A549 (cell line): ENCODE data around the gene DPM3. TPM values are rescaled to one million over a fixed set of nuclear protein-coding genes. Genes with fewer than 3 reads are reported as not detected.

Experiments
- ATAC-seq, 2 experiments: fragments of 200-7000 bp in 1 of 2; fragments of >200 bp in 1 of 2; cut with Nextera tagmentation in 1 of 2; cut with Tn5 transposase in 1 of 2; 3 replicates each; pipeline versions ENCODE4 v1.8.0 to v1.9.1; 2018 to 2020; ENCODE audit warnings: mild to moderate bottlenecking in 1 of 2, moderate library complexity in 1 of 2
- CTCF ChIA-PET: fragments of 300-600 bp; sonication (Branson Sonifier 250); formaldehyde crosslinking; extraction: SDS; loops from one replicate; lab custom pipeline; 2021; ENCODE audit warnings: antibody characterized with exemption, inconsistent platforms; lab: Yijun Ruan, JAX
- POLR2A ChIA-PET: fragments of 350-600 bp; formaldehyde crosslinking; extraction: SDS; loops from one replicate; lab custom pipeline; 2021; ENCODE audit warnings: antibody characterized with exemption, inconsistent platforms; lab: Yijun Ruan, JAX
- DNase-seq, 2 experiments: peaks; one replicate each; pipeline versions ENCODE4 v3.0.0 to v3.0.0-alpha.2; 2011 to 2016; ENCODE audit warnings: low read depth in 1 of 2, low spot score in 1 of 2
- FAIRE-seq: peaks from 2 replicates; lab custom pipeline; 2011; peaks lifted over from hg19 to GRCh38; lab: Jason Lieb, UNC
- H3K27ac ChIP-seq, 2 experiments: fragments of >200 bp; sonication (Bioruptor Twin); formaldehyde crosslinking; 3 replicates each; pipeline ENCODE4 v1.5.1; 2016 to 2017
- H3K4me1 ChIP-seq: fragments of >200 bp; sonication (Bioruptor Twin); formaldehyde crosslinking; 3 replicates; pipeline ENCODE4 v1.6.1; 2016
- H3K4me2 ChIP-seq: fragments of >200 bp; sonication (Bioruptor Twin); formaldehyde crosslinking; 3 replicates; pipeline ENCODE4 v1.6.1; 2016
- H3K4me3 ChIP-seq: fragments of >200 bp; sonication (Bioruptor Twin); formaldehyde crosslinking; 3 replicates; pipeline ENCODE4 v1.5.1; 2016
- H3K9me3 ChIP-seq: fragments of >200 bp; sonication (Bioruptor Twin); formaldehyde crosslinking; 3 replicates; pipeline ENCODE4 v1.6.1; 2016
- BHLHE40 ChIP-seq: IDR thresholded peaks from 2 replicates; pipeline ENCODE4 v1.6.1; 2012; ENCODE audit warnings: low read depth, low read length, inconsistent platforms
- CEBPB ChIP-seq, 2 experiments: fragments of >200 bp in 1 of 2; sonication (Bioruptor Twin) in 1 of 2; formaldehyde crosslinking in 1 of 2; IDR thresholded peaks; 2 replicates each; pipeline ENCODE4 v1.6.1; 2012 to 2016
- CHD2 ChIP-seq: fragments of 150-350 bp; IDR thresholded peaks from 2 replicates; pipeline ENCODE4 v1.6.1; 2014; ENCODE audit warnings: low read length; ENCODE audit not compliant: partially characterized antibody
- CHD4 ChIP-seq: fragments of 200-600 bp; sonication (generic); IDR thresholded peaks from 2 replicates; pipeline ENCODE4 v1.6.1; 2016; ENCODE audit warnings: antibody characterized with exemption, mild to moderate bottlenecking, borderline replicate concordance
- FOSL2 ChIP-seq, 2 experiments: fragments of 450-650 bp in 1 of 2; fragments of >200 bp in 1 of 2; sonication (Bioruptor Twin) in 1 of 2; formaldehyde crosslinking; IDR thresholded peaks; 2 replicates each; pipeline versions ENCODE4 v1.5.0 to v1.6.1; 2016 to 2020; ENCODE audit warnings: mild to moderate bottlenecking in 1 of 2, moderate library complexity in 1 of 2
- HEYL ChIP-seq: fragments of 250-450 bp; sonication (Bioruptor Pico); IDR thresholded peaks from 2 replicates; pipeline ENCODE4 v1.8.0; 2021; ENCODE audit warnings: mild to moderate bottlenecking, moderate library complexity
- HOXB13 ChIP-seq: fragments of 250-450 bp; sonication (Bioruptor Pico); IDR thresholded peaks from 2 replicates; pipeline ENCODE4 v1.5.0; 2020; ENCODE audit warnings: low read depth, mild to moderate bottlenecking, moderate library complexity
- HOXB5 ChIP-seq: fragments of 250-450 bp; sonication (Bioruptor Pico); IDR thresholded peaks from 2 replicates; pipeline ENCODE4 v1.5.0; 2020; ENCODE audit warnings: mild to moderate bottlenecking, moderate library complexity
- JUN ChIP-seq, 2 experiments: fragments of >200 bp; sonication (Bioruptor Twin); formaldehyde crosslinking; IDR thresholded peaks; 2 replicates in 1 of 2; 3 replicates in 1 of 2; pipeline ENCODE4 v1.6.1; 2016 to 2017
- KDM1A ChIP-seq: fragments of 200-600 bp; sonication (generic); IDR thresholded peaks from 2 replicates; pipeline ENCODE4 v1.6.1; 2016; ENCODE audit warnings: low read depth, mild to moderate bottlenecking
- MAFK ChIP-seq: fragments of 450-650 bp; IDR thresholded peaks from 2 replicates; pipeline ENCODE4 v1.6.1; 2014; ENCODE audit not compliant: partially characterized antibody
- MYC ChIP-seq: IDR thresholded peaks from 2 replicates; pipeline ENCODE4 v1.6.1; 2012; ENCODE audit warnings: mild to moderate bottlenecking, inconsistent platforms, low read length, improper control_type of control experiment, borderline replicate concordance
- NPAS2 ChIP-seq: fragments of 250-450 bp; sonication (Bioruptor Pico); IDR thresholded peaks from 2 replicates; pipeline ENCODE4 v1.8.0; 2022; ENCODE audit warnings: mild to moderate bottlenecking, moderate library complexity, borderline replicate concordance
- NR3C1 ChIP-seq: fragments of >200 bp; sonication (Bioruptor Twin); formaldehyde crosslinking; IDR thresholded peaks from 3 replicates; pipeline ENCODE4 v1.6.1; 2017
- POLR2AphosphoS2 ChIP-seq: conservative IDR thresholded peaks from 2 replicates; pipeline ENCODE4 v1.6.1; 2012; ENCODE audit warnings: low read length, improper control_type of control experiment, inconsistent platforms
- RCOR1 ChIP-seq: fragments of 150-350 bp; IDR thresholded peaks from 2 replicates; pipeline ENCODE4 v1.6.1; 2014; ENCODE audit warnings: antibody characterized with exemption, low read length, low read depth
- TFCP2L1 ChIP-seq: fragments of 250-450 bp; sonication (Bioruptor Pico); IDR thresholded peaks from 2 replicates; pipeline ENCODE4 v1.5.0; 2021; ENCODE audit warnings: mild to moderate bottlenecking
- TP53 ChIP-seq: fragments of 250-450 bp; sonication (Bioruptor Pico); IDR thresholded peaks from 2 replicates; pipeline ENCODE4 v1.5.0; 2021; ENCODE audit warnings: mild to moderate bottlenecking, moderate library complexity
- WGBS: methylation state at CpG from one replicate; pipeline ENCODE4 v1.1.6; 2017; ENCODE audit errors: missing lambda C conversion rate; 5-methylcytosine and 5-hydroxymethylcytosine counted together
- polyA plus RNA-seq, 4 experiments: library from polyadenylated mRNA; depleted of rRNA in 3 of 4; stranded (reverse); fragments of >200 nt; fragmentation: RNase III in 1 of 4; extraction: RNeasy Plus Mini Kit Qiagen cat#74134 plus additional on column Dnase treatment in 1 of 4; gene quantifications; 2 replicates in 3 of 4; 3 replicates in 1 of 4; pipeline ENCODE4 v1.2.3, GENCODE V29; 2011 to 2017
- TF ChIP-seq, protein P1 (sequence below): fragments of 200-600 bp; sonication (generic); IDR thresholded peaks from 2 replicates; pipeline ENCODE4 v1.6.1; 2016; ENCODE audit warnings: antibody characterized with exemption, mild to moderate bottlenecking, moderate library complexity
- TF ChIP-seq, protein P2 (sequence below): IDR thresholded peaks from 2 replicates; pipeline ENCODE4 v1.6.1; 2012
- TF ChIP-seq, protein P3 (sequence below): fragments of 150-350 bp; IDR thresholded peaks from 2 replicates; pipeline ENCODE4 v1.6.1; 2014; ENCODE audit warnings: low read depth, mild to moderate bottlenecking, low read length
- TF ChIP-seq, protein P4 (sequence below): fragments of >200 bp; sonication (Bioruptor Twin); formaldehyde crosslinking; IDR thresholded peaks from 2 replicates; pipeline ENCODE4 v1.6.1; 2016
- TF ChIP-seq, protein P5 (sequence below): fragments of 250-450 bp; sonication (Bioruptor Pico); IDR thresholded peaks from 2 replicates; pipeline ENCODE4 v1.5.0; 2021; ENCODE audit warnings: mild to moderate bottlenecking, moderate library complexity, borderline replicate concordance
- TF ChIP-seq, protein P6 (sequence below): fragments of 250-450 bp; sonication (Bioruptor Pico); IDR thresholded peaks from 2 replicates; pipeline ENCODE4 v1.5.0; 2020; ENCODE audit warnings: low read depth, mild to moderate bottlenecking, moderate library complexity

Gene DPM3
- polyA plus RNA-seq, 2 of the 4 experiments (the other 2 are of a cell fraction), result 22.8 to 80.3 TPM

DNA sequence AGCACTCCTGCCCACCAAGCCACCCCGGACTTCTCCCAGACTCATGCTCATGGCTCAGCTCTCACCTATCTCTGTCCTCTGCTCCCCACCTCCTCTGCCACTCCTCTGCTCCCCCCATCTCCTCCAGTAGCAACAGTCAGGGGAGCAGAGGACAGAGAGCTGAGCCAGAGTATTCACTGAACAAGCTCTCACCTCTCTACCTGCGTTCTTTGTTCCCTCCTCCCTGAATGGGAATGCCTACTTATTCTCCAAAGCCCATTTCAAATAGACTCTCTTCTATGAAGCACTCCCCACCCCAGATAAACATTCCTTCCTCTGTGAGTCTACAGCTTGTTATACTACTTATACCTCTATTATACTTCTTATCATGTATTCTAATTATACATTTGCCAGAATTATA is 19.1 kb downstream of the DPM3 start:
- no peak for ATAC-seq
- H3K4me3 ChIP-seq, result no peak overlapping the region
- POLR2A ChIA-PET, result no interaction called here
- DNase-seq, result no peak
- no peak overlapping the region for H3K4me2 ChIP-seq
- TF ChIP-seq, protein P1, sequence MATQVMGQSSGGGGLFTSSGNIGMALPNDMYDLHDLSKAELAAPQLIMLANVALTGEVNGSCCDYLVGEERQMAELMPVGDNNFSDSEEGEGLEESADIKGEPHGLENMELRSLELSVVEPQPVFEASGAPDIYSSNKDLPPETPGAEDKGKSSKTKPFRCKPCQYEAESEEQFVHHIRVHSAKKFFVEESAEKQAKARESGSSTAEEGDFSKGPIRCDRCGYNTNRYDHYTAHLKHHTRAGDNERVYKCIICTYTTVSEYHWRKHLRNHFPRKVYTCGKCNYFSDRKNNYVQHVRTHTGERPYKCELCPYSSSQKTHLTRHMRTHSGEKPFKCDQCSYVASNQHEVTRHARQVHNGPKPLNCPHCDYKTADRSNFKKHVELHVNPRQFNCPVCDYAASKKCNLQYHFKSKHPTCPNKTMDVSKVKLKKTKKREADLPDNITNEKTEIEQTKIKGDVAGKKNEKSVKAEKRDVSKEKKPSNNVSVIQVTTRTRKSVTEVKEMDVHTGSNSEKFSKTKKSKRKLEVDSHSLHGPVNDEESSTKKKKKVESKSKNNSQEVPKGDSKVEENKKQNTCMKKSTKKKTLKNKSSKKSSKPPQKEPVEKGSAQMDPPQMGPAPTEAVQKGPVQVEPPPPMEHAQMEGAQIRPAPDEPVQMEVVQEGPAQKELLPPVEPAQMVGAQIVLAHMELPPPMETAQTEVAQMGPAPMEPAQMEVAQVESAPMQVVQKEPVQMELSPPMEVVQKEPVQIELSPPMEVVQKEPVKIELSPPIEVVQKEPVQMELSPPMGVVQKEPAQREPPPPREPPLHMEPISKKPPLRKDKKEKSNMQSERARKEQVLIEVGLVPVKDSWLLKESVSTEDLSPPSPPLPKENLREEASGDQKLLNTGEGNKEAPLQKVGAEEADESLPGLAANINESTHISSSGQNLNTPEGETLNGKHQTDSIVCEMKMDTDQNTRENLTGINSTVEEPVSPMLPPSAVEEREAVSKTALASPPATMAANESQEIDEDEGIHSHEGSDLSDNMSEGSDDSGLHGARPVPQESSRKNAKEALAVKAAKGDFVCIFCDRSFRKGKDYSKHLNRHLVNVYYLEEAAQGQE, result no peak
- no peak for TF ChIP-seq RCOR1
- TF ChIP-seq, protein P2, sequence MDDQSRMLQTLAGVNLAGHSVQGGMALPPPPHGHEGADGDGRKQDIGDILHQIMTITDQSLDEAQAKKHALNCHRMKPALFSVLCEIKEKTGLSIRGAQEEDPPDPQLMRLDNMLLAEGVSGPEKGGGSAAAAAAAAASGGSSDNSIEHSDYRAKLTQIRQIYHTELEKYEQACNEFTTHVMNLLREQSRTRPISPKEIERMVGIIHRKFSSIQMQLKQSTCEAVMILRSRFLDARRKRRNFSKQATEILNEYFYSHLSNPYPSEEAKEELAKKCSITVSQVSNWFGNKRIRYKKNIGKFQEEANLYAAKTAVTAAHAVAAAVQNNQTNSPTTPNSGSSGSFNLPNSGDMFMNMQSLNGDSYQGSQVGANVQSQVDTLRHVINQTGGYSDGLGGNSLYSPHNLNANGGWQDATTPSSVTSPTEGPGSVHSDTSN, result no peak
- no peak for TF ChIP-seq FOSL2 (IDR thresholded peaks at IDR 0.05)
- TF ChIP-seq FOSL2 (CRISPR knock-in tag; IDR thresholded peaks at IDR 0.05), result no peak
- TF ChIP-seq, protein P3, sequence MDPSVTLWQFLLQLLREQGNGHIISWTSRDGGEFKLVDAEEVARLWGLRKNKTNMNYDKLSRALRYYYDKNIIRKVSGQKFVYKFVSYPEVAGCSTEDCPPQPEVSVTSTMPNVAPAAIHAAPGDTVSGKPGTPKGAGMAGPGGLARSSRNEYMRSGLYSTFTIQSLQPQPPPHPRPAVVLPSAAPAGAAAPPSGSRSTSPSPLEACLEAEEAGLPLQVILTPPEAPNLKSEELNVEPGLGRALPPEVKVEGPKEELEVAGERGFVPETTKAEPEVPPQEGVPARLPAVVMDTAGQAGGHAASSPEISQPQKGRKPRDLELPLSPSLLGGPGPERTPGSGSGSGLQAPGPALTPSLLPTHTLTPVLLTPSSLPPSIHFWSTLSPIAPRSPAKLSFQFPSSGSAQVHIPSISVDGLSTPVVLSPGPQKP, result no peak
- no peak for TF ChIP-seq POLR2AphosphoS2
- no peak for TF ChIP-seq BHLHE40
- TF ChIP-seq HOXB5 (CRISPR knock-in tag), result no peak
- CTCF ChIA-PET, result interaction anchor here (0.9 to 19.7 kb wide), 9 partner anchors 8 to 54 kb away, joined by 3 to 309 read pairs (median 4); no protein-coding TSS in a partner anchor
- peaks cover 30% of the 10 kb centered on the region for H3K4me1 ChIP-seq
- WGBS, result 89% methylated on average over 2 of the region's 2 CpGs
- H3K27ac ChIP-seq, result peak overlapping the region in 1 of 2 experiments; percentile 49; a peak in 1 of 6 replicates
- no peaks in the 10 kb centered on the region for H3K9me3 ChIP-seq
- no peak for FAIRE-seq

DNA sequence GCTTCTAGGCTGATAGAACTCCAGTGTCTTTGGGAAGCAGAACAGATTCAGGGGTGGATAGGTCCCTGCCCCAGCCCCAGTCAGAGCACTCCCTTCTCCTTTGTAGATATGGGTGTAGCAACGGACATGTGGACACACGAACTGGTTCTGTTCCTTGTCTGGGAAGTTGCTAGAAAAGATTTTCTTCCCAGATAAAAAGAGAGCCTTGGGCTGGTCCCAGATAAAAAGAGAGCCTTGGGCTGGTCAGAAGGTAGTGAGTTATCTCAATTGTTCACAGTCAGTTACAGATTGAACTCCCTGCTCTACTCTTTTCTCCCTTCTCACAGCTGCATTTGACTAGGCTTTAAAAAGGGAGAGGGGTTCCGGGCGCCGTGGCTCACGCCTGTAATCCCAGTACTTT is 20.1 kb downstream of the DPM3 start:
- TF ChIP-seq TFCP2L1 (CRISPR knock-in tag) (no peak), NPAS2 (CRISPR knock-in tag) (no peak), MYC (no peak), JUN (IDR thresholded peaks at IDR 0.05) (no peak), MAFK (no peak), NR3C1 (no peak), CEBPB (IDR thresholded peaks at IDR 0.05) (no peak), CHD4 (no peak), CHD2 (no peak), TP53 (CRISPR knock-in tag) (no peak), HEYL (CRISPR knock-in tag) (no peak), HOXB13 (CRISPR knock-in tag) (no peak), KDM1A (no peak)
- TF ChIP-seq, protein P4, sequence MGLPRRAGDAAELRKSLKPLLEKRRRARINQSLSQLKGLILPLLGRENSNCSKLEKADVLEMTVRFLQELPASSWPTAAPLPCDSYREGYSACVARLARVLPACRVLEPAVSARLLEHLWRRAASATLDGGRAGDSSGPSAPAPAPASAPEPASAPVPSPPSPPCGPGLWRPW, result no peak
- TF ChIP-seq, protein P3, result no peak
- TF ChIP-seq, protein P5, sequence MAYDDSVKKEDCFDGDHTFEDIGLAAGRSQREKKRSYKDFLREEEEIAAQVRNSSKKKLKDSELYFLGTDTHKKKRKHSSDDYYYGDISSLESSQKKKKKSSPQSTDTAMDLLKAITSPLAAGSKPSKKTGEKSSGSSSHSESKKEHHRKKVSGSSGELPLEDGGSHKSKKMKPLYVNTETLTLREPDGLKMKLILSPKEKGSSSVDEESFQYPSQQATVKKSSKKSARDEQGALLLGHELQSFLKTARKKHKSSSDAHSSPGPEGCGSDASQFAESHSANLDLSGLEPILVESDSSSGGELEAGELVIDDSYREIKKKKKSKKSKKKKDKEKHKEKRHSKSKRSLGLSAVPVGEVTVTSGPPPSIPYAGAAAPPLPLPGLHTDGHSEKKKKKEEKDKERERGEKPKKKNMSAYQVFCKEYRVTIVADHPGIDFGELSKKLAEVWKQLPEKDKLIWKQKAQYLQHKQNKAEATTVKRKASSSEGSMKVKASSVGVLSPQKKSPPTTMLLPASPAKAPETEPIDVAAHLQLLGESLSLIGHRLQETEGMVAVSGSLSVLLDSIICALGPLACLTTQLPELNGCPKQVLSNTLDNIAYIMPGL (CRISPR knock-in tag), result no peak
- TF ChIP-seq, protein P6, sequence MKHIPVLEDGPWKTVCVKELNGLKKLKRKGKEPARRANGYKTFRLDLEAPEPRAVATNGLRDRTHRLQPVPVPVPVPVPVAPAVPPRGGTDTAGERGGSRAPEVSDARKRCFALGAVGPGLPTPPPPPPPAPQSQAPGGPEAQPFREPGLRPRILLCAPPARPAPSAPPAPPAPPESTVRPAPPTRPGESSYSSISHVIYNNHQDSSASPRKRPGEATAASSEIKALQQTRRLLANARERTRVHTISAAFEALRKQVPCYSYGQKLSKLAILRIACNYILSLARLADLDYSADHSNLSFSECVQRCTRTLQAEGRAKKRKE (CRISPR knock-in tag), result no peak
- Histone ChIP-seq H3K4me1 (peaks cover 20% of the 10 kb centered on the region), H3K4me2 (no peak overlapping the region), H3K27ac (peak overlapping the region in 1 of 2 experiments; percentile 49; a peak in 1 of 6 replicates), H3K4me3 (no peak overlapping the region), H3K9me3 (no peaks in the 10 kb centered on the region)
- WGBS, result 65% methylated on average over 6 of the region's 6 CpGs
- ATAC-seq (no peak), DNase-seq (no peak), FAIRE-seq (no peak)
- ChIA-PET POLR2A (no interaction called here), CTCF (interaction anchor here (0.6 to 19.7 kb wide), 7 partner anchors 9 to 47 kb away, joined by 3 to 309 read pairs (median 4); no protein-coding TSS in a partner anchor)
